GM10266 (cell line): ENCODE results near the gene SEPTIN8.

Source experiments
- DNase-seq: peaks from one replicate; pipeline ENCODE4 v3.0.0; 2012; ENCODE audit errors: extremely low spot score
- CTCF ChIP-seq: IDR thresholded peaks from 2 replicates; pipeline ENCODE4 v1.5.1; 2012; ENCODE audit warnings: mild to moderate bottlenecking, low read depth; ENCODE audit not compliant: control insufficient read depth, insufficient read depth; ENCODE audit errors: missing control alignments

Gene SEPTIN8

GRCh38 chr5:132736853-132737833 is 39.9 kb downstream of the SEPTIN8 start, which contains the start of gene KIF3A:
Gene KIF3A (minus strand): TSS chr5:132737546. CDS start chr5:132737419, 127 bp downstream.
- TF ChIP-seq CTCF, result no peak

GRCh38 chr5:132734687-132735086 is 42.4 kb downstream of the SEPTIN8 start:
- no peak for DNase-seq
- no peak for TF ChIP-seq CTCF

More at GRCh38 chr5:132736853-132737833, 39.9 kb downstream of the SEPTIN8 start, which contains the start of gene KIF3A:
- peak; percentile 100 for DNase-seq

GRCh38 chr5:132733499-132734148 is 43.4 kb downstream of the SEPTIN8 start:
- DNase-seq, result no peak

GRCh38 chr5:132729896-132730295 is 47.1 kb downstream of the SEPTIN8 start:
- TF ChIP-seq CTCF, result no peak
- no peak for DNase-seq

More at GRCh38 chr5:132733499-132734148, 43.4 kb downstream of the SEPTIN8 start:
- TF ChIP-seq CTCF, result no peak

- TF ChIP-seq CTCF, result no peak
- no peak for DNase-seq
These were observed 51.3 kb downstream of the SEPTIN8 start for GRCh38 chr5:132725745-132726144.

GRCh38 chr5:132718544-132719312 is 58.3 kb downstream of the SEPTIN8 start:
- no peak for DNase-seq
- no peak for TF ChIP-seq CTCF
